ENCODE results near the gene TADA1. TPM values are rescaled to one million over a fixed set of nuclear protein-coding genes. Genes with fewer than 3 reads are reported as not detected.

The TADA1 gene
- 8.0 and 9.4 TPM in 2 replicates for total RNA-seq (ENCODE audit: low replicate concordance)

GRCh38 chr1:166875734-166876539, at the start of gene TADA1:
Gene TADA1 (minus strand): TSS chr1:166876264. CDS start chr1:166876233, 31 bp downstream.

DNA sequence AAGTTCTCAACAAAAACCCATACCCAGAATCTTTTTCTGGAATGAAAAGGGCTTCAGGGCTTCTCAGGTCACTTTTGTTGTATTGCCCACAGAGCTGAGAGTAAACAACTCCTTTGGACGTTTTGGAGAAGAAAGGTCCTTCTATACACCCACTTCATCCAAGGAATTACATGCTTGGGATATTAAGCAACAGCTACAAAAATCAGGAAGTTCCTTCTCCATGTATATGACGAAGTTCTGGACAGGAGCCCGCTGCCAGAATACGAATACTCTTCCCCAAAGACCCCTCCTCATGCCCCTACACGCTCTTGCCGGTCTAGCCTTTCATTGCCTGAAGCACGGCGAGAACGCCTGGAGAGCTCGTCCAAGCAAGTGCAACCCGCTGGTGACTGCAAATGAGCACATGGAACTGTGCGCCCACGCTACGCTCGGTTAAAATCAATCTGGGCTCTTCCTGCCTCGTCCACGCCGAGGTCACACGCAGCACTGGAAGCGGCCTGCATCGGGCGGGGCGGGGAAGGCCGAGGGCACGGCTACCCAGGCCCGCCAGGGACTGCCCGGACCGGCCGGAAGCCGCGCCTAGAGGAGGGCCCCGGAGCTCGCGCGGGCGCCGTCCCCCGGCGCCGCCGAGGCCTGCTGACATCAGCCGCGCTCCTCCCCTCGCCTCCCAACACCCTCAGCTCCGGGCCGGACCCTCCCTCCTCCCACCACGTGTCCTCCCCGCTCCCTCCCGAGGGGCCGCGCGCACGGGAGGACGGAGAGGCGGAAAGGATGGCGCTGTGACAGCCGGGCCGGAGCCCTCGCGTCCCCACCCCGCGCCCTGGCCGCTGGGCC, 37.1 kb downstream of the TADA1 start, which contains the start of gene POGK:
POGK (plus strand) TSS at position 710 of the 834 bp plus-strand sequence. CDS start 1,482 bp downstream, outside the sequence.

Other genes with a start within 250 kb of the TADA1 start
- 11.3 and 18.0 TPM in 2 replicates for gene POGK, start 36.8 kb downstream of the TADA1 start, total RNA-seq (ENCODE audit: low replicate concordance)
- under 0.01 TPM in 1 of 2 replicates, not detected in the other for gene ILDR2, start 99.3 kb upstream of the TADA1 start, total RNA-seq (ENCODE audit: low replicate concordance)
- gene MAEL, start 113.0 kb upstream of the TADA1 start, total RNA-seq (ENCODE audit: low replicate concordance) = not detected in 2 replicates
- not detected in 2 replicates for gene GPA33, start 214.1 kb upstream of the TADA1 start, total RNA-seq (ENCODE audit: low replicate concordance)
- not detected in 2 replicates for gene STYXL2, start 217.8 kb upstream of the TADA1 start, total RNA-seq (ENCODE audit: low replicate concordance)

Measured in smooth muscle cell of the coronary artery (primary cell).